HG03045 (cell line): Measurements from ENCODE around the gene TAOK1.
"Not testable (repeated sequence)": the region's sequence is repeated elsewhere in the genome, so short reads cannot be mapped to it uniquely, and the experiment has no call there.

Experiments
- ATAC-seq: cut with Tn5 transposase; IDR thresholded peaks from one replicate; pipeline ENCODE4 v1.9.1; 2021; ENCODE audit warnings: mild to moderate bottlenecking, moderate library complexity; ENCODE audit not compliant: unreplicated experiment

Gene TAOK1

GRCh38 chr17:29526322-29526721 lies 136.2 kb downstream of the TAOK1 start:
- ATAC-seq: no peak

- ATAC-seq: no peak
Measured at GRCh38 chr17:29533976-29534375, 143.8 kb downstream of the TAOK1 start.

- no peak for ATAC-seq
Measured at GRCh38 chr17:29544066-29544465, 153.9 kb downstream of the TAOK1 start.

- no peak for ATAC-seq
Measured at GRCh38 chr17:29546085-29546484, 155.9 kb downstream of the TAOK1 start.

- ATAC-seq: no peak
Measured at GRCh38 chr17:29546830-29547229, 156.7 kb downstream of the TAOK1 start.

GRCh38 chr17:29549177-29549923 lies 159.2 kb downstream of the TAOK1 start:
- no peak for ATAC-seq

GRCh38 chr17:29555840-29556239 lies 165.7 kb downstream of the TAOK1 start:
- no peak for ATAC-seq

- no peak for ATAC-seq
Measured at GRCh38 chr17:29557085-29557738, 167.0 kb downstream of the TAOK1 start.

- no peak for ATAC-seq
Measured at GRCh38 chr17:29557739-29558116, 167.6 kb downstream of the TAOK1 start.

GRCh38 chr17:29558139-29558538 lies 168.0 kb downstream of the TAOK1 start:
- ATAC-seq: not testable (repeated sequence)

GRCh38 chr17:29559640-29560039 lies 169.5 kb downstream of the TAOK1 start:
- ATAC-seq: no peak

- ATAC-seq: no peak
Measured at GRCh38 chr17:29560316-29560715, 170.2 kb downstream of the TAOK1 start.

- ATAC-seq: no peak
Measured at GRCh38 chr17:29561554-29562517, 171.7 kb downstream of the TAOK1 start.

GRCh38 chr17:29562615-29563014 lies 172.5 kb downstream of the TAOK1 start:
- ATAC-seq: no peak

- ATAC-seq: no peak
Measured at GRCh38 chr17:29563816-29564215, 173.7 kb downstream of the TAOK1 start.

- no peak for ATAC-seq
Measured at GRCh38 chr17:29565643-29566472, 175.7 kb downstream of the TAOK1 start.

GRCh38 chr17:29566473-29567303 lies 176.5 kb downstream of the TAOK1 start, which contains the start of gene ABHD15:
Gene ABHD15, minus strand, starts transcription at chr17:29567037. Its CDS starts 71 bp downstream, at chr17:29566966.
- peak; percentile 27 for ATAC-seq

GRCh38 chr17:29567304-29567553 lies 177.1 kb downstream of the TAOK1 start:
- peak; percentile 6 for ATAC-seq

- peak; percentile 38 for ATAC-seq
Measured at GRCh38 chr17:29567554-29568330, 177.6 kb downstream of the TAOK1 start.
